ENCODE results near the gene RFNG.

Gene RFNG

GRCh38 chr17:82000803-82001570, 50.6 kb downstream of the RFNG start:
- no peak overlapping the region for H3K4me3 ChIP-seq (ENCODE audit: low read depth, low read length)
- no peaks in the 10 kb centered on the region for H3K4me1 ChIP-seq (ENCODE audit: control insufficient read depth, insufficient read depth, low read length)
- H3K36me3 ChIP-seq (ENCODE audit: control insufficient read depth, insufficient read depth, low read length): peaks cover 4% of the 10 kb centered on the region; the same call in 1 of the 2 replicates
- no peak overlapping the region for H3K9ac ChIP-seq (ENCODE audit: low read depth, low read length)
- no peaks in the 10 kb centered on the region for H3K27me3 ChIP-seq (ENCODE audit: control insufficient read depth, insufficient read depth, low read length)
- no peaks in the 10 kb centered on the region for H3K9me3 ChIP-seq (ENCODE audit: control insufficient read depth, insufficient read depth, low read length)
- H3K27ac ChIP-seq (ENCODE audit: low read depth, low read length): no peak overlapping the region

GRCh38 chr17:81999976-82000802, 51.4 kb downstream of the RFNG start:
- Histone ChIP-seq H3K27me3 (ENCODE audit: control insufficient read depth, insufficient read depth, low read length) (no peaks in the 10 kb centered on the region), H3K9me3 (ENCODE audit: control insufficient read depth, insufficient read depth, low read length) (no peaks in the 10 kb centered on the region), H3K4me3 (ENCODE audit: low read depth, low read length) (no peak overlapping the region), H3K27ac (ENCODE audit: low read depth, low read length) (no peak overlapping the region), H3K9ac (ENCODE audit: low read depth, low read length) (no peak overlapping the region), H3K36me3 (ENCODE audit: control insufficient read depth, insufficient read depth, low read length) (peaks cover 4% of the 10 kb centered on the region; the same call in 1 of the 2 replicates), H3K4me1 (ENCODE audit: control insufficient read depth, insufficient read depth, low read length) (no peaks in the 10 kb centered on the region)

- no peak overlapping the region for H3K4me3 ChIP-seq (ENCODE audit: low read depth, low read length)
- H3K9me3 ChIP-seq (ENCODE audit: control insufficient read depth, insufficient read depth, low read length): no peaks in the 10 kb centered on the region
- no peak overlapping the region for H3K9ac ChIP-seq (ENCODE audit: low read depth, low read length)
- no peaks in the 10 kb centered on the region for H3K4me1 ChIP-seq (ENCODE audit: control insufficient read depth, insufficient read depth, low read length)
- no peaks in the 10 kb centered on the region for H3K27me3 ChIP-seq (ENCODE audit: control insufficient read depth, insufficient read depth, low read length)
- H3K36me3 ChIP-seq (ENCODE audit: control insufficient read depth, insufficient read depth, low read length): peaks cover 4% of the 10 kb centered on the region; the same call in 1 of the 2 replicates
- no peak overlapping the region for H3K27ac ChIP-seq (ENCODE audit: low read depth, low read length)
Measured at GRCh38 chr17:81999587-81999975, 52.0 kb downstream of the RFNG start.

GRCh38 chr17:81998691-81999438, 52.7 kb downstream of the RFNG start:
- H3K9ac ChIP-seq (ENCODE audit: low read depth, low read length): no peak overlapping the region

GRCh38 chr17:81998212-81998611, 53.4 kb downstream of the RFNG start:
- no peaks in the 10 kb centered on the region; the same call in 1 of the 2 replicates for H3K4me1 ChIP-seq (ENCODE audit: control insufficient read depth, insufficient read depth, low read length)
- no peaks in the 10 kb centered on the region for H3K9me3 ChIP-seq (ENCODE audit: control insufficient read depth, insufficient read depth, low read length)
- H3K36me3 ChIP-seq (ENCODE audit: control insufficient read depth, insufficient read depth, low read length): peaks cover 4% of the 10 kb centered on the region; the same call in 1 of the 2 replicates
- no peak overlapping the region for H3K4me3 ChIP-seq (ENCODE audit: low read depth, low read length)
- no peaks in the 10 kb centered on the region for H3K27me3 ChIP-seq (ENCODE audit: control insufficient read depth, insufficient read depth, low read length)
- H3K27ac ChIP-seq (ENCODE audit: low read depth, low read length): no peak overlapping the region
- no peak overlapping the region for H3K9ac ChIP-seq (ENCODE audit: low read depth, low read length)

More at GRCh38 chr17:81998691-81999438, 52.7 kb downstream of the RFNG start:
- Histone ChIP-seq H3K36me3 (ENCODE audit: control insufficient read depth, insufficient read depth, low read length) (peaks cover 4% of the 10 kb centered on the region; the same call in 1 of the 2 replicates), H3K4me3 (ENCODE audit: low read depth, low read length) (no peak overlapping the region), H3K27ac (ENCODE audit: low read depth, low read length) (no peak overlapping the region), H3K9me3 (ENCODE audit: control insufficient read depth, insufficient read depth, low read length) (no peaks in the 10 kb centered on the region), H3K4me1 (ENCODE audit: control insufficient read depth, insufficient read depth, low read length) (no peaks in the 10 kb centered on the region), H3K27me3 (ENCODE audit: control insufficient read depth, insufficient read depth, low read length) (no peaks in the 10 kb centered on the region)

All from HUES48 (cell line).